ENCODE measurements around the gene IFNA7.
"Not testable (repeated sequence)": the region's sequence is repeated elsewhere in the genome, so short reads cannot be mapped to it uniquely, and the experiment has no call there.

Gene IFNA7

DNA sequence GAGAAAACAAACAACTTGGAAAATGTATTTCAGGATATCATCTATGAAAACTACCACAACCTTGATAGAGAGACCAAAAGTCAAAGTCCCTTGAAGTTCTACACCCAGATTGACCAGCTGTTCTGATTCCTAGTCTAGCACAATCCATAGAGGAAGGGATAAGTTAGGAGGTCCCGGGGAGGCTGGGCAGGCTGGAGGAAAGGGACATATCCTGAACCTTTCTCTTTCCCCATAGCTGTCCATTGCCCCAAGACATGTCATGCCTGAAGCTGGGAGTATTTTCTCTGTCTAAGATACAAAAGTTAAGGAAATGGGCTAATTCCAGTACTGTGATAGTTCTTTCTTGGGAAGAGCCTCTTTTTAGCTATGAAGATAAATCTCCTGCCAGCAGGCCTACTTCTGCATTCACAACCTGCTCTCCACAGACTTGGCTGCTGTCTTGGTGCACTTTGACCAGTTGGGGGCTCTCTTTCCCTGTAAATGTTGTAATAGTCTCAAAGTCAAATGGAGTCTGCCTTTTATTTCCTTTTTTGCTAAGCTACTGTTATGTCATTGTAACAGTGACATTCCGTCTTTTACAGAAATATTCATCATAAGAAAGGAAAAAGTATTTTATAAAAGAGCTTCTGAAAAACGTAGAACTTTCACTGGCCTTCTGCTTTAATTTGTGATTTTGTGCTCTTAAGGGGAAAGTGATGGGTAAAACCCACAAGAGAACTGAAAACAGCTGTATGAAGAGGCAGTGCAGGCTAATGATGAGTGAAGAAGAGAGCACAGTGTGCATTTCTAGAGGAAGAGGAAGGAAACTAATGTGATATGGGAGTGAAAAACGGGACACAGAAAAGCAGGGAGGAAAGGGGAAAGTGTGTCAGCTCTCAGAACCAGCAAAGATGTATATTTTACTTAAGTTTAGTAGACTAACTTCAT lies 18.9 kb downstream of the IFNA7 start:
- in situ Hi-C loops (cut with MboI; ENCODE audit: low sequenced_read_pairs): not testable (repeated sequence)

DNA sequence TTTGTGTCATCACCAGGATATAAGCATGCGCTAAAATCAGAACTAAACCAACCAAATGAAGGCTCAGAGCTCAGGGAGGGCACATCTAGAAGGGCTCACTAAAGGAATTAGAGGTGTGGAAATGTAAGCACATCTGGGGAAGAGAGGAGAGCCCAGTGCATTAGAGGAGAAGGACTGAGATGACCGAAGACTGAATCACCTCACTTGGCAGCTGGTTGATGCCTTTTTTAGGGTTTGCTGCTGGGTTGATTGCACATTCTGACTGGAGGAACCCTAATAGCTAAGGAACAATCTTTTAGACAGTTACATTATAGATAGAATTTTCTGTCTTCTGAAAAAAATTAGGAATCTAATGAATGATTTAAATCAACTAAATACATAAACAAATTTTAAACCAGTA lies 27.3 kb downstream of the IFNA7 start:
- in situ Hi-C loops (cut with MboI; ENCODE audit: low sequenced_read_pairs): no loop called here

DNA sequence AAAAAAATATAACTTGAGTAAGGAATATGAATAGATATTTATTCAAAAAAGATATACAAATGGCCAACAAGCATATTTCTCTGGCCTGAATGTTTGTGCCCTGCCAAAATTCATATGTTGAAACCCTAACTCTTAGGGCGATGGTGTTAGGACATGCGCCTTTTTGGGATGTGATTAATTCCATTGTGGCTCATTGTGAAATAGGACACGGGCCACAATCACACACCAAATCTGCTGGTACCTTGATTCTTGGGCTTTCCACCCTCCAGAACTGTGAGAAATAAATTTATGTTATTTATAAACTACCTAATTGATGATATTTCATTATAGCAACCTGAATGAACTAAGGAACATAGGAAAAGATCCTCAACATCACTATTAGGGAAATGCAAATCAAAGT lies 29.8 kb downstream of the IFNA7 start:
- in situ Hi-C loops (cut with MboI; ENCODE audit: low sequenced_read_pairs): no loop called here

DNA sequence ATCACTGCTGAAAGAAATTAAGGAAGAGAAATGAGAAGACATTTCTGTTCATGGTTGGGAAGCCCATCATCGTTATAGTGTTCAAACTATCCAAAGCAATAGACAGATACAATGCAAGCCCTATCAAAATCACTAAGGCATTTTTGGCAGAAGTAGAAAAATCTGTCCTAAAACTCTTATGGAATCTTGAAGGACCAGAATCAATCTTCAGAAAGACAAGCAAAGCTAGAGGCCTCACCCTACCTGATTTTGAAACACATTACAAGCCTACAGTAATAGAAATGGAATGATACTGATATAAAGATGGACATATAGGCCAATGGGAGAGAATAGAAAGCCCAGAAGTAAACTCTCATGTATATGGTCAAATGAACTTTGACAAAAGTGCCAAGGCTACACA lies 30.7 kb downstream of the IFNA7 start:
- in situ Hi-C loops (cut with MboI; ENCODE audit: low sequenced_read_pairs): no loop called here

GRCh38 chr9:21166560-21166959 lies 35.4 kb downstream of the IFNA7 start, which contains the start of gene IFNA21:
IFNA21 (minus strand) TSS chr9:21166660; CDS start chr9:21166612, 48 bp downstream.
- in situ Hi-C loops (cut with MboI; ENCODE audit: low sequenced_read_pairs): not testable (repeated sequence)

DNA sequence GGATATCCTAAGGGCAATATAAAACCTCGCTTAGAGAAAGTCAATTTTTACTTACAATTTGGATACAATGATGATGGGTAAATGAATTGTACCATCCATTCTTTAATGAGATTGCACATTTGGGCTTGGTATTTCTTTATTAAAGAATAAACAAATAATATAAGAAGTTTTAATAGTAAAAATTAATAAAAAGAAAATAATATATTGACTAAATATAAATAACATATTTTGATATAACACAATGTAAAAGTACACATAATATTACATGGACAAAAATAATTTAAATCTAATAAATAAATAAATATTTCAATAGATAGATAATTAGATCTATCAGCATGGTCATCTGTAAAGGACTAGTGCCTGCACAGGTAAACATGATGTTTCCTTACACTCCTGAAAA lies 36.5 kb downstream of the IFNA7 start:
- in situ Hi-C loops (cut with MboI; ENCODE audit: low sequenced_read_pairs): no loop called here

DNA sequence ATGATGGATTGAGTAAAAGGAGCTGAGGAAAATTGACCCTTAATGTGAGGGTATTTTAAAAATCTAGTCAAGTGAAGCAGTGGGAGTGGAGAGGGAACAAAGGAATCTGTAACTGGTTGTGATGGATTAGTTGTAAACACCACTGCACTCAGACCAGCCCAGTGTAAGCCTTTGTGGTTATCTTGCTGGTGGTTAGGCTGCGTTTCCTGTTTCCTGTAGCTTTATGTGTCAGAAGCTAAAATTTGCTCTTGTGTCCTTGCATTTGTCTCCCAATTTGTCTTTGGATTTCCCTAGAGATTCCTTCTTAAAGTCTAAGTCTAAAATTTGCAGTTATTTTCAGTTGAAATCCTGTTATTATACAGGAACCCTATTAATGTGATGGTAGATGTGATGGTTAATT lies 41.8 kb downstream of the IFNA7 start:
- in situ Hi-C loops (cut with MboI; ENCODE audit: low sequenced_read_pairs): no loop called here

DNA sequence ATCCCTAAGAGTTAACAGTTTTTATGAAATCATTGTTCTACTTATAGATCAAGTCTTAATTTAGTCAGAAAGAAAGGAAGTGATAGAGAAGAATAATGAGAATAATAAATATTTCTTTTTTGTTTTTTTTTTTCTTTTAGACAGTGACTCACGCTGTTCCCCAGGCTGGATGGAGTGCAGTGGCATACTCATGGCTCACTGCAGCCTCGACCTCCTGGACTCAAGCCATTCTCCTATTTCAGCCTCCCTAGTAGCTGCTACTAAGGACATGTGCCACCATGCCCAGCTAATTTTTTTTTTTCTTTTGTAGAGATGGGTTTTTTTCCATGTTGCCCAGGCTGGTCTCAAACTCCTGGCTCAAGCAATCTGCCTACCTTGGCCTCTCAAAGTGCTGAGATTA lies 46.5 kb downstream of the IFNA7 start:
- in situ Hi-C loops (cut with MboI; ENCODE audit: low sequenced_read_pairs): no loop called here

GRCh38 chr9:21154018-21154608 lies 47.9 kb downstream of the IFNA7 start:
- in situ Hi-C loops (cut with MboI; ENCODE audit: low sequenced_read_pairs): no loop called here

GRCh38 chr9:21153336-21154017 lies 48.5 kb downstream of the IFNA7 start:
- in situ Hi-C loops (cut with MboI; ENCODE audit: low sequenced_read_pairs): no loop called here

All from HL-60/S4 treated with retinoic acid at 250 ng/mL for 4 days and 3 days (cell line).